Activated CD4-positive, alpha-beta T cell treated with anti-CD3 and anti-CD28 coated beads, Interleukin-10, Interleukin-2, amounts not matched to agents 100 ng/mL and 50 ng/mL, durations not matched to agents 16 hours and 8 hours (primary cell): ENCODE data around the gene FHIT.
A peak's percentile ranks its signal among the peaks of the same experiment; 100 is the strongest.
"Not testable (repeated sequence)": the region's sequence is repeated elsewhere in the genome, so short reads cannot be mapped to it uniquely, and the experiment has no call there.

Experiments used
- DNase-seq: peaks from one replicate; pipeline ENCODE4 v3.0.0-alpha.2; 2020

The FHIT gene

GRCh38 chr3:60673123-60673522 is 578.1 kb downstream of the FHIT start:
- DNase-seq = no peak

GRCh38 chr3:60672337-60672736 is 578.9 kb downstream of the FHIT start:
- DNase-seq = not testable (repeated sequence)

GRCh38 chr3:60669636-60670035 is 581.6 kb downstream of the FHIT start:
- DNase-seq = no peak

- DNase-seq = no peak
Measured at GRCh38 chr3:60660026-60660425, 591.2 kb downstream of the FHIT start.

- DNase-seq = no peak
Measured at GRCh38 chr3:60659098-60659497, 592.2 kb downstream of the FHIT start.

GRCh38 chr3:60657972-60658371 is 593.3 kb downstream of the FHIT start:
- DNase-seq = peak; percentile 2

GRCh38 chr3:60652829-60653228 is 598.4 kb downstream of the FHIT start:
- DNase-seq = no peak

- no peak for DNase-seq
Measured at GRCh38 chr3:60651799-60652198, 599.5 kb downstream of the FHIT start.

- DNase-seq = no peak
Measured at GRCh38 chr3:60650171-60650570, 601.1 kb downstream of the FHIT start.

- no peak for DNase-seq
Measured at GRCh38 chr3:60645801-60646200, 605.5 kb downstream of the FHIT start.

GRCh38 chr3:60643831-60644230 is 607.4 kb downstream of the FHIT start:
- no peak for DNase-seq

GRCh38 chr3:60641354-60641753 is 609.9 kb downstream of the FHIT start:
- DNase-seq = no peak

- DNase-seq = no peak
Measured at GRCh38 chr3:60636846-60637245, 614.4 kb downstream of the FHIT start.

GRCh38 chr3:60633644-60634043 is 617.6 kb downstream of the FHIT start:
- DNase-seq = no peak

GRCh38 chr3:60631509-60631908 is 619.7 kb downstream of the FHIT start:
- DNase-seq = no peak

GRCh38 chr3:60630953-60631352 is 620.3 kb downstream of the FHIT start:
- no peak for DNase-seq

- no peak for DNase-seq
Measured at GRCh38 chr3:60629816-60630215, 621.4 kb downstream of the FHIT start.

GRCh38 chr3:60622349-60622748 is 628.9 kb downstream of the FHIT start:
- DNase-seq = no peak

GRCh38 chr3:60617188-60617587 is 634.1 kb downstream of the FHIT start:
- no peak for DNase-seq

GRCh38 chr3:60613769-60614303 is 637.4 kb downstream of the FHIT start:
- no peak for DNase-seq

GRCh38 chr3:60610441-60611112 is 640.7 kb downstream of the FHIT start:
- DNase-seq = no peak

GRCh38 chr3:60609446-60609845 is 641.8 kb downstream of the FHIT start:
- DNase-seq = no peak

- DNase-seq = no peak
Measured at GRCh38 chr3:60603860-60604259, 647.4 kb downstream of the FHIT start.

GRCh38 chr3:60600848-60601247 is 650.4 kb downstream of the FHIT start:
- no peak for DNase-seq

GRCh38 chr3:60599586-60599985 is 651.7 kb downstream of the FHIT start:
- no peak for DNase-seq
